Skeletal muscle satellite cell (primary cell): ENCODE measurements around the gene CHRM4.

ENCODE experiments used
- H3K27me3 ChIP-seq: 2 replicates; pipeline ENCODE4 v1.7.0; 2013; ENCODE audit warnings: low read length; ENCODE audit not compliant: control insufficient read depth, insufficient read depth
- H3K36me3 ChIP-seq: 2 replicates; pipeline ENCODE4 v1.7.0; 2013; ENCODE audit warnings: mild to moderate bottlenecking, control low read depth, low read length; ENCODE audit not compliant: insufficient read depth
- H3K4me1 ChIP-seq: 2 replicates; pipeline ENCODE4 v1.7.0; 2013; ENCODE audit warnings: low read length; ENCODE audit not compliant: control insufficient read depth, insufficient read depth
- H3K4me2 ChIP-seq: 2 replicates; pipeline ENCODE4 v1.7.0; 2013; ENCODE audit warnings: mild to moderate bottlenecking, low read length
- H3K4me3 ChIP-seq: 2 replicates; pipeline ENCODE4 v1.7.0; 2013; ENCODE audit warnings: low read length
- H3K9ac ChIP-seq: 2 replicates; pipeline ENCODE4 v1.7.0; 2013; ENCODE audit warnings: mild to moderate bottlenecking, low read depth, low read length, moderate library complexity
- H3K9me3 ChIP-seq: replicated peaks from 2 replicates; pipeline ENCODE4 v1.7.0; 2013; ENCODE audit warnings: mild to moderate bottlenecking, control low read depth, low read length

Gene CHRM4

GRCh38 chr11:46420513-46420912 lies 28.9 kb upstream of the CHRM4 start:
- no peaks in the 10 kb centered on the region for H3K27me3 ChIP-seq
- H3K9ac ChIP-seq = no peak overlapping the region
- no peak overlapping the region for H3K4me3 ChIP-seq
- peaks cover 17% of the 10 kb centered on the region for H3K36me3 ChIP-seq
- H3K9me3 ChIP-seq = no peaks in the 10 kb centered on the region
- no peaks in the 10 kb centered on the region for H3K4me1 ChIP-seq
- H3K4me2 ChIP-seq = no peak overlapping the region

- H3K36me3 ChIP-seq = peaks cover 33% of the 10 kb centered on the region
- H3K4me1 ChIP-seq = no peaks in the 10 kb centered on the region
Measured at GRCh38 chr11:46418751-46419150, 27.2 kb upstream of the CHRM4 start.

GRCh38 chr11:46417711-46418110 lies 26.1 kb upstream of the CHRM4 start:
- Histone ChIP-seq H3K27me3 (no peaks in the 10 kb centered on the region), H3K4me1 (no peaks in the 10 kb centered on the region), H3K4me2 (no peak overlapping the region), H3K36me3 (peaks cover 36% of the 10 kb centered on the region), H3K4me3 (no peak overlapping the region), H3K9ac (no peak overlapping the region), H3K9me3 (no peaks in the 10 kb centered on the region)

More at GRCh38 chr11:46418751-46419150, 27.2 kb upstream of the CHRM4 start:
- H3K4me3 ChIP-seq = no peak overlapping the region
- no peak overlapping the region for H3K9ac ChIP-seq
- H3K9me3 ChIP-seq = no peaks in the 10 kb centered on the region
- no peak overlapping the region for H3K4me2 ChIP-seq
- H3K27me3 ChIP-seq = no peaks in the 10 kb centered on the region

GRCh38 chr11:46414879-46415278 lies 23.3 kb upstream of the CHRM4 start:
- Histone ChIP-seq H3K9me3 (no peaks in the 10 kb centered on the region), H3K4me3 (no peak overlapping the region), H3K27me3 (no peaks in the 10 kb centered on the region), H3K9ac (no peak overlapping the region), H3K4me2 (no peak overlapping the region), H3K4me1 (no peaks in the 10 kb centered on the region), H3K36me3 (peaks cover 31% of the 10 kb centered on the region)

DNA sequence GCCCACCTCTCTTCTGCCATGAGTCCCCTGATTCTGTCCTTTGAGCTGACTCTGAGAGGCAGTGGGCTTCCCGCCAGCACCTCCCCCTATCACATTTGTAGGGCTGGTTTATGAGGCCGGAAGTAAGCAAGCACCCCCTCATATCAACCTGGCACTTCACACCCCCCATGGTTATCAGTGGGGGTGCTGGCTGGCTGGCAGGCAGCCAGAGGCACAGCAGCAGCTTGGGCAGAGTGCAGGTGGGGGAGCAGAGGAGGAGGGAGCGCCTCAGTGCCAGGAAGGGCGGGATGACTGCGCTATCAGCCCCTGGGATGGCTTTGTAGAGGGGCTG lies 22.9 kb upstream of the CHRM4 start:
- Histone ChIP-seq H3K9me3 (no peaks in the 10 kb centered on the region), H3K4me1 (no peaks in the 10 kb centered on the region), H3K36me3 (peaks cover 31% of the 10 kb centered on the region), H3K4me2 (no peak overlapping the region), H3K27me3 (no peaks in the 10 kb centered on the region), H3K4me3 (no peak overlapping the region), H3K9ac (no peak overlapping the region)

DNA sequence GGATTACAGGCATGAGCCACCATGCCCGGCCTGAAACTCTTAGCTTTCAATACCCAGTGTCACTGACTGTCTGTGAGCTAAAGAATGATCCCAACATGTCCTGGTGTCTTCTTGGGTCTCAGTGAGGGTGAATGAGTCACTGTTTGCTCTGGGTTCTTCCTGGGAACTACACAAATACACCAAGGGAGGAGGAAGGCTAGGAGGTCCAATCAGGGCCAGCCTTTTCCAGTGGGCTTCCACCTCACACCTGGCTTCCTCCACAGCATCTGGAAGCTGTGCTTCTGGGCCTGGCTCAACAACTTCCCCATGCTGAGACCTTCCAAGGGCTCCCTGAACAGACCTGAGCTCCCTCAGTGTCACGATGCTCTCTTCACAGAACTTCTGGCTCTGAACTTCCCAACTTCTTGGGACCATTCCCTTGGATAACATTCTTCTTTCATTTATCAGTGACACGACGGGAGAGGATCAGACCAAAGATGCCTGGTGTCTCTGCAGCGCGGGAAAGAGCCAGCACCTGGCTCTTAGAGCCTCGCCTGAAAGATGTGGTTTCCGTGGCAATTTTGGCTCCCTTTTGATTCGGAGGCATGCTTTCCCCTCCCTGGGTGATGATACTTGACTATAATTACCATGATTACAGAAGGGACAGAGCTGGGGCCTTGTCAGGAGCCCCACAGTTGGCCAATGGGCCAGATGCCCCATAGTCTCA lies 22.3 kb upstream of the CHRM4 start:
- H3K9me3 ChIP-seq = no peaks in the 10 kb centered on the region
- H3K27me3 ChIP-seq = no peaks in the 10 kb centered on the region
- peaks cover 31% of the 10 kb centered on the region for H3K36me3 ChIP-seq
- H3K4me1 ChIP-seq = no peaks in the 10 kb centered on the region
- no peak overlapping the region for H3K4me2 ChIP-seq
- no peak overlapping the region for H3K9ac ChIP-seq
- no peak overlapping the region for H3K4me3 ChIP-seq

GRCh38 chr11:46410021-46410420 lies 18.4 kb upstream of the CHRM4 start:
- H3K4me2 ChIP-seq = no peak overlapping the region

DNA sequence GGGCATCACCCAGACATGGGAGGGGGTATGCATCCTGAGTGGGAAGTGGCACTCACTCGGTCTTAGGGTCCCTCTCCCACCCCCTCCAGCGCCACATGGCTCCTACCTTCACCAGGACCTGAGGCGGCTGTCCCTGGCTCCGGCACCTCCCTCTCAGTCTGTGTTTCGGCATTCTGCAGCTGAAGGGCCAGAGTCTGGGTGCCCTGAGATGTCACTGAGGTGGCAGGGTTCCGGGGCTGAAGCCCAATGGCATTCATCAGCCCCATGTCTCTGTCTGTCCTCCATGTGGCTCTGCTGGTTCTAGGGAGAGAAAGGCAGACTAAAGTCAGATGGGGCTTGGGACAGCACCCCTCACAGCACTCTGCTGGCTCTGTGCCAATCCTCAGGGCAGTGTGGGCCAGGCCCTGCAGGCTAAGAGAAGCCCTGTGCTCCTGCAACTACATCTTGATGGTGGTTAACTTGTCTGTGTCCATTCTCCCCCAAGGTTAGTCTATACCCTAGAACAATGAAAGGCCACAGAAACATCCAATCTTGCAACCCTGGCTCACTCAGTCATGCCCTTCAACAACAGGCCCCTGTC lies 16.9 kb upstream of the CHRM4 start:
- Histone ChIP-seq H3K9ac (no peak overlapping the region), H3K4me1 (peaks cover 11% of the 10 kb centered on the region), H3K27me3 (no peaks in the 10 kb centered on the region), H3K36me3 (peaks cover 28% of the 10 kb centered on the region), H3K9me3 (no peaks in the 10 kb centered on the region), H3K4me3 (no peak overlapping the region), H3K4me2 (no peak overlapping the region)

More at GRCh38 chr11:46410021-46410420, 18.4 kb upstream of the CHRM4 start:
- H3K4me1 ChIP-seq = peaks cover 2% of the 10 kb centered on the region
- H3K36me3 ChIP-seq = peaks cover 40% of the 10 kb centered on the region
- H3K9ac ChIP-seq = no peak overlapping the region
- no peaks in the 10 kb centered on the region for H3K9me3 ChIP-seq
- no peak overlapping the region for H3K4me3 ChIP-seq
- H3K27me3 ChIP-seq = no peaks in the 10 kb centered on the region

DNA sequence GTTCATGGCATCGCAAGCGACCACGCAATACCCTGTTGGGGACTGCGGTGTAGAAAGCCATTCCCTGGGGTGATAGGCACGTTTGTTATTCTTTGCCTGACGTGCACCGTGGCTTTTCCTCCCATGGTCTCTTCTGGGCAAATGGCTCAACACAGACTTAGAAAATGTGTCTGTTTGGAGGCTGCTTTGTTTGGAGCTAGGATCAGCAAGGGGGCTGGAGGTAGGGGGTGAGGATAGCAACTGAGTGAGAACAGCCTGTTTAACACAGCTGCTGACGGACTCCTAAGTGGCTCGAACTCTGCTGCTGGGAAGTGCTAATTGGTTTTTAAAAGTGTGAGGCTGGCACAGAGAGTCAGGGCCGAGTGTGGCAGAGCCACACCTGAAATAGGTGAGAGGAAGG lies 16.1 kb upstream of the CHRM4 start:
- peaks cover 11% of the 10 kb centered on the region for H3K4me1 ChIP-seq
- H3K4me2 ChIP-seq = no peak overlapping the region
- H3K4me3 ChIP-seq = no peak overlapping the region
- no peaks in the 10 kb centered on the region for H3K27me3 ChIP-seq
- no peak overlapping the region for H3K9ac ChIP-seq
- peaks cover 27% of the 10 kb centered on the region for H3K36me3 ChIP-seq
- H3K9me3 ChIP-seq = no peaks in the 10 kb centered on the region

DNA sequence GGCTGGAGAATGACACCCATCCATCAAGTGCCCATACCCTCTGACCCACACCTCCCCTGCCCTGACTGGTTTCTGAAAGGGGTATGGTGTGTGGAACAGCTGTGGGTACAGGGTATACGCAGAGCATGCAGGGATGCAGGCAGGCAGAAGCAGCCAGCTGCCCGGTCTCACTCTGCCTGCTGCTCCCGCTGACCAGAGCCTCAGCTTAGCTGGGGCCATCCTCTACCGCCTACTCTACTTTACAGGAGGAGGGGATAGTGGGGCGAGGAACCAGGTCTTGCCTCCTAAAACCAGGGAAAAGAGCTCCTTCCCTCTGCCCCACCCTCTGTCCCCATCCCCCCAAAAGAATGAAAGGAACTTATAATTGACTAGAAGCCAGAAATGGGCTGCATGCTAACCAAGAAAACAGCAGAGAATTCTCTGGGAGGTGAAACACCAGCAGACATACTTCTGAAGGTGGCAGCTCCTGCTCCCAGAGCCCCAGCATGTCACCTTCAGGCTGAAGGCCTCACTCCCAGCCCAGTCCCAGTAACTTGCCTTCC lies 13.0 kb upstream of the CHRM4 start:
- Histone ChIP-seq H3K27me3 (no peaks in the 10 kb centered on the region), H3K9ac (no peak overlapping the region), H3K4me1 (peaks cover 11% of the 10 kb centered on the region), H3K36me3 (peaks cover 21% of the 10 kb centered on the region), H3K4me3 (no peak overlapping the region), H3K9me3 (no peaks in the 10 kb centered on the region), H3K4me2 (no peak overlapping the region)

- Histone ChIP-seq H3K9ac (no peak overlapping the region), H3K36me3 (peaks cover 15% of the 10 kb centered on the region), H3K27me3 (no peaks in the 10 kb centered on the region), H3K4me1 (peaks cover 11% of the 10 kb centered on the region), H3K4me2 (no peak overlapping the region), H3K9me3 (no peaks in the 10 kb centered on the region), H3K4me3 (no peak overlapping the region)
Measured at GRCh38 chr11:46402957-46403902, 11.7 kb upstream of the CHRM4 start.
